Muscle of leg (tissue), 11 donors: ENCODE data around the gene G6PD. TPM values are rescaled to one million over a fixed set of nuclear protein-coding genes. Genes with fewer than 3 reads are reported as not detected.

Experiments
- DNase-seq: peaks from one replicate; pipeline ENCODE4 v3.0.0; 2013
- H3K27ac ChIP-seq: one replicate; pipeline ENCODE4 v1.5.1; 2013; ENCODE audit warnings: mild to moderate bottlenecking, low read length, control low read depth
- H3K27me3 ChIP-seq: one replicate; pipeline ENCODE4 v1.6.1; 2013; ENCODE audit warnings: low read length; ENCODE audit not compliant: control insufficient read depth, insufficient read depth
- H3K36me3 ChIP-seq: one replicate; pipeline ENCODE4 v1.6.1; 2013; ENCODE audit warnings: low read length; ENCODE audit not compliant: control insufficient read depth, insufficient read depth
- H3K4me1 ChIP-seq: one replicate; pipeline ENCODE4 v1.6.1; 2013; ENCODE audit warnings: low read length; ENCODE audit not compliant: control insufficient read depth, insufficient read depth
- H3K4me3 ChIP-seq: one replicate; pipeline ENCODE4 v1.5.1; 2013; ENCODE audit warnings: low read length, control low read depth
- H3K9me3 ChIP-seq: replicated peaks from 2 replicates; pipeline ENCODE4 v1.6.1; 2013; ENCODE audit warnings: low read depth, low read length; ENCODE audit not compliant: control insufficient read depth
- WGBS: methylation state at CpG from one replicate; pipeline ENCODE4 v1.1.5; 2013; ENCODE audit warnings: missing lambda C conversion rate; ENCODE audit not compliant: insufficient coverage; 5-methylcytosine and 5-hydroxymethylcytosine counted together
- polyA plus RNA-seq, 8 donors: library from polyadenylated mRNA; unstranded; fragments of 120-200 nt; gene quantifications; one replicate each; pipeline versions ENCODE4 v1.2.1 to v1.2.3, GENCODE V29; 2013; ENCODE audit warnings: inconsistent platforms in 1 of 8, low replicate concordance in 1 of 8; ENCODE audit not compliant: insufficient read length in 8 of 8, insufficient read depth in 1 of 8
- total RNA-seq: library from RNA; stranded (reverse); fragments of 120-200 nt; gene quantifications from one replicate; pipeline ENCODE4 v1.2.4, GENCODE V29; 2013

The G6PD gene
- total and polyA plus RNA-seq, 9 donors = 5.8 to 19.4 (median 13.5) TPM

DNA sequence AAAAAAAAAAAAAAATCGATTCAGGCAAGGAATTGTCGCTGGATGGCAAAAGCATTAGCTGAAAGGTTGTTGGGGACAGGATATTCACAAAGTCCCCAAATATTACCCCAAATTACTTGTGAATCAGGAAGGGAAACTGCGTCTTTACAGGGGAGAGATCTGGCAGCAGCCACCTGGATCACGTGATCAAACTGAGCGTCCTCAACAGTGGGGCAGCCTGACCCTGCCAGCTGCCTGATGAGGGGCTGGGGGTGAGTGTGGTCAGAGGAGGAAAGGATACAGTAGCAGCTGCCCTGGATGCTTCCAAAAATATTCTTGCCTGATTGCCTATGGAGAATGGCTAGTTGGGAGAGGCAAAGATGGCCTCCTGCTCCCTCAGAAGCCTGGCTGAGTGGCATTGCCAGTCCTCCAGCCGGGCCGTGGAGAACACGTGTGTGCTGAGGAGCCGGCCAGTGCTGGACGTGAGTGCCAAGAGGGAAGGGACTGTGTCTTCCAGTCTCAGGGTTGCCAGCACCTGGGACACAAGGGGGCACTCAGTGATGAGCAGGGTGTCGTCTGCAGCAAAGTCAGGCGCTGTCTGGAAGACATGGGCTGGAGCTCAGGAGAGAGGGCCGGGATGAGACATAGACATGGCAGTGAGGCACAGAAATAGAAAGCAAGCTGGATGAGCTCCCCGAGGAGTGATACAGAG lies 64.6 kb downstream of the G6PD start:
- Histone ChIP-seq H3K27ac (no peak overlapping the region), H3K4me1 (peaks cover 26% of the 10 kb centered on the region), H3K9me3 (no peaks in the 10 kb centered on the region), H3K4me3 (no peak overlapping the region), H3K27me3 (no peaks in the 10 kb centered on the region), H3K36me3 (peaks cover 11% of the 10 kb centered on the region)
- DNase-seq = no peak
- WGBS = 69% methylated on average over 12 of the region's 14 CpGs

Other genes with a start within 250 kb of the G6PD start
- 212 TPM for gene FLNA, start 172.2 kb downstream of the G6PD start, total RNA-seq
- 100 to 1,000 TPM; 329 to 450 (median 367) TPM for gene FLNA, start 172.2 kb downstream of the G6PD start, polyA plus RNA-seq
- gene EMD, start 167.6 kb downstream of the G6PD start, total RNA-seq = 8.7 TPM
- gene EMD, start 167.6 kb downstream of the G6PD start, polyA plus RNA-seq = 10 to 100 TPM; 48.8 to 66.7 (median 57.4) TPM
- 7,222 TPM for gene RPL10, start 148.5 kb downstream of the G6PD start, total RNA-seq
- 1,000 to 10,000 TPM; 5,887 to 6,889 (median 5,977) TPM for gene RPL10, start 148.5 kb downstream of the G6PD start, polyA plus RNA-seq
- 35.2 TPM for gene DNASE1L1, start 137.6 kb downstream of the G6PD start, total RNA-seq
- 10 to 100 TPM; 17.8 to 38.7 (median 30.8) TPM for gene DNASE1L1, start 137.6 kb downstream of the G6PD start, polyA plus RNA-seq
- 17.2 TPM for gene TAFAZZIN, start 135.3 kb downstream of the G6PD start, total RNA-seq
- gene TAFAZZIN, start 135.3 kb downstream of the G6PD start, polyA plus RNA-seq = 10 to 100 TPM; 17.0 to 34.8 (median 27.3) TPM
- gene ATP6AP1, start 118.2 kb downstream of the G6PD start, total RNA-seq = 30.0 TPM
- 10 to 100 TPM; 58.0 to 78.3 (median 67.6) TPM for gene ATP6AP1, start 118.2 kb downstream of the G6PD start, polyA plus RNA-seq
- 45.4 TPM for gene GDI1, start 109.7 kb downstream of the G6PD start, total RNA-seq
- gene GDI1, start 109.7 kb downstream of the G6PD start, polyA plus RNA-seq = 100 to 1,000 TPM in 2 of 8 donors, 10 to 100 TPM in 6; 78.6 to 106 (median 91.5) TPM
- 38.0 TPM for gene FAM50A, start 102.7 kb downstream of the G6PD start, total RNA-seq
- 10 to 100 TPM; 61.4 to 71.4 (median 65.9) TPM for gene FAM50A, start 102.7 kb downstream of the G6PD start, polyA plus RNA-seq
- gene PLXNA3, start 88.6 kb downstream of the G6PD start, total RNA-seq = 7.4 TPM
- gene PLXNA3, start 88.6 kb downstream of the G6PD start, polyA plus RNA-seq = 10 to 100 TPM; 27.5 to 48.1 (median 38.8) TPM
- gene LAGE3, start 67.6 kb downstream of the G6PD start, total RNA-seq = 16.2 TPM
- gene LAGE3, start 67.6 kb downstream of the G6PD start, polyA plus RNA-seq = 10 to 100 TPM; 12.1 to 15.9 (median 14.5) TPM
- 26.2 TPM for gene UBL4A, start 60.2 kb downstream of the G6PD start, total RNA-seq
- 10 to 100 TPM; 20.3 to 27.8 (median 24.5) TPM for gene UBL4A, start 60.2 kb downstream of the G6PD start, polyA plus RNA-seq
- gene SLC10A3, start 56.2 kb downstream of the G6PD start, total RNA-seq = 7.8 TPM
- gene SLC10A3, start 56.2 kb downstream of the G6PD start, polyA plus RNA-seq = 10 to 100 TPM; 10.4 to 17.9 (median 13.3) TPM
- 19.1 TPM for gene FAM3A, start 30.6 kb downstream of the G6PD start, total RNA-seq
- gene FAM3A, start 30.6 kb downstream of the G6PD start, polyA plus RNA-seq = 10 to 100 TPM; 22.7 to 34.7 (median 28.9) TPM
- gene IKBKG, start 774 bp upstream of the G6PD start, total RNA-seq = 9.4 TPM
- gene IKBKG, start 774 bp upstream of the G6PD start, polyA plus RNA-seq = 10 to 100 TPM; 12.2 to 16.3 (median 14.0) TPM
- not detected for gene CTAG1A, start 38.3 kb upstream of the G6PD start, total RNA-seq
- not detected for gene CTAG1A, start 38.3 kb upstream of the G6PD start, polyA plus RNA-seq
- not detected for gene CTAG1B, start 72.4 kb upstream of the G6PD start, total RNA-seq
- gene CTAG1B, start 72.4 kb upstream of the G6PD start, polyA plus RNA-seq = not detected
- gene CTAG2, start 106.7 kb upstream of the G6PD start, total RNA-seq = not detected
- gene CTAG2, start 106.7 kb upstream of the G6PD start, polyA plus RNA-seq = not detected
- gene GAB3, start 204.2 kb upstream of the G6PD start, total RNA-seq = 6.5 TPM
- 1 to 10 TPM; 3.2 to 6.7 (median 5.1) TPM for gene GAB3, start 204.2 kb upstream of the G6PD start, polyA plus RNA-seq
- 22.8 TPM for gene DKC1, start 216.0 kb upstream of the G6PD start, total RNA-seq
- 10 to 100 TPM; 33.1 to 44.2 (median 38.8) TPM for gene DKC1, start 216.0 kb upstream of the G6PD start, polyA plus RNA-seq